ENCODE data around the gene PAPSS2. TPM values are rescaled to one million over a fixed set of nuclear protein-coding genes. Genes with fewer than 3 reads are reported as not detected.

The PAPSS2 gene
- total RNA-seq, 1 experiment from 2014 or later: 24.5 TPM

DNA sequence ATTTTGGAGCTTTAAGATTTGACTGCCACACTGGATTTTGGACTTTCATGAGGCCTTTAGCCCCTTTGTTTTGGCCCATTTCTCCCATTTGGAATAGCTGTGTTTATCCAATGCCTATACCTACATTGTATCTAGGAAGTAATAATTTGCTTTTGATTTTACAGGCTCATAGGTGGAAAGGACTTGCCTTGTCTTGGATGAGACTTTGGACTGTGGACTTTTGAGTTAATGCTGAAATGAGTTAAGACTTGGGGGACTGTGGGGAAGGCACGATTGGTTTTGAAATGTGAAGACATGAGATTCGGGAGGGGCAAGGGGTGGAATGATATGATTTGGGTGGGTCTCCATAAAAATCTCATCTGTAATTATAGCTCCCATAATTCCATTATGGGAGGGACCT, 47.6 kb upstream of the PAPSS2 start:
- Histone ChIP-seq H2BK20ac (ENCODE audit: low read depth, low read length, poor library complexity, severe bottlenecking) (no peak overlapping the region), H2BK120ac (ENCODE audit: low read depth, low read length, poor library complexity, severe bottlenecking) (no peak overlapping the region), H3K9me3 (ENCODE audit: control insufficient read depth, low read depth, low read length) (peaks cover 7% of the 10 kb centered on the region), H2AFZ (ENCODE audit: low read length) (no peak overlapping the region), H3K14ac (ENCODE audit: insufficient read depth, low read length) (no peak overlapping the region), H3K23ac (ENCODE audit: insufficient read length, low read depth, low read length) (no peak overlapping the region), H3K79me2 (ENCODE audit: insufficient read depth, low read length) (no peaks in the 10 kb centered on the region), H3K27ac (ENCODE audit: insufficient read length, low read depth, low read length) (no peak overlapping the region), H2BK15ac (ENCODE audit: low read depth, low read length) (no peak overlapping the region), H2BK5ac (ENCODE audit: insufficient read length, low read length) (no peak overlapping the region), H3T11ph (ENCODE audit: low read length) (no peak overlapping the region), H4K20me1 (ENCODE audit: control insufficient read depth, insufficient read depth, insufficient read length) (no peaks in the 10 kb centered on the region), H2AK5ac (ENCODE audit: insufficient read length, low read length) (no peak overlapping the region), H3K56ac (ENCODE audit: insufficient read length, low read depth, low read length) (no peak overlapping the region), H3K4me2 (ENCODE audit: insufficient read depth, insufficient read length, low read length) (no peak overlapping the region), H3K4me1 (ENCODE audit: insufficient read depth, low read length) (peaks cover 4% of the 10 kb centered on the region; the same call in 1 of the 2 replicates), H3K23me2 (ENCODE audit: insufficient read length, low read depth, low read length, poor library complexity, severe bottlenecking) (no peaks in the 10 kb centered on the region), H3K79me1 (ENCODE audit: insufficient read depth, low read depth, low read length, poor library complexity, severe bottlenecking) (no peaks in the 10 kb centered on the region), H4K5ac (ENCODE audit: insufficient read length, low read depth, low read length) (no peak overlapping the region), H4K8ac (replicated peaks; ENCODE audit: insufficient read length, low read depth, low read length) (no peak overlapping the region), H3K27me3 (ENCODE audit: insufficient read depth, low read length) (no peaks in the 10 kb centered on the region; the same call in 1 of the 2 replicates), H2BK12ac (ENCODE audit: insufficient read length, low read depth, low read length) (no peak overlapping the region), H4K91ac (ENCODE audit: insufficient read length, low read depth, low read length) (no peak overlapping the region), H3K4ac (ENCODE audit: low read depth, low read length) (no peak overlapping the region), H3K9ac (ENCODE audit: extremely low read depth, insufficient read length, low read length) (no peak overlapping the region), H3K18ac (ENCODE audit: insufficient read length, low read depth, low read length) (no peak overlapping the region)
- Mint-ChIP-seq H3K36me3 (ENCODE audit: insufficient read depth in 1 of 3, low read depth in 3 of 3) (peaks cover 21 to 28% (median 21%) of the 10 kb centered on the region in 3 experiments), H3K4me3 (no peak overlapping the region), H3K9me3 (peaks cover 21 to 28% of the 10 kb centered on the region in 2 experiments), H3K27ac (no peak overlapping the region), H3K27me3 (ENCODE audit: low read depth) (no peaks in the 10 kb centered on the region), H3K4me1 (peaks cover 21 to 28% of the 10 kb centered on the region in 2 experiments)
- TF ChIP-seq, protein P1, sequence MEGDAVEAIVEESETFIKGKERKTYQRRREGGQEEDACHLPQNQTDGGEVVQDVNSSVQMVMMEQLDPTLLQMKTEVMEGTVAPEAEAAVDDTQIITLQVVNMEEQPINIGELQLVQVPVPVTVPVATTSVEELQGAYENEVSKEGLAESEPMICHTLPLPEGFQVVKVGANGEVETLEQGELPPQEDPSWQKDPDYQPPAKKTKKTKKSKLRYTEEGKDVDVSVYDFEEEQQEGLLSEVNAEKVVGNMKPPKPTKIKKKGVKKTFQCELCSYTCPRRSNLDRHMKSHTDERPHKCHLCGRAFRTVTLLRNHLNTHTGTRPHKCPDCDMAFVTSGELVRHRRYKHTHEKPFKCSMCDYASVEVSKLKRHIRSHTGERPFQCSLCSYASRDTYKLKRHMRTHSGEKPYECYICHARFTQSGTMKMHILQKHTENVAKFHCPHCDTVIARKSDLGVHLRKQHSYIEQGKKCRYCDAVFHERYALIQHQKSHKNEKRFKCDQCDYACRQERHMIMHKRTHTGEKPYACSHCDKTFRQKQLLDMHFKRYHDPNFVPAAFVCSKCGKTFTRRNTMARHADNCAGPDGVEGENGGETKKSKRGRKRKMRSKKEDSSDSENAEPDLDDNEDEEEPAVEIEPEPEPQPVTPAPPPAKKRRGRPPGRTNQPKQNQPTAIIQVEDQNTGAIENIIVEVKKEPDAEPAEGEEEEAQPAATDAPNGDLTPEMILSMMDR (conservative IDR thresholded peaks at IDR 0.05): no peak
- no peak for DNase-seq
- no CpG with 5 or more reads among the region's 2 CpGs for WGBS (ENCODE audit: extremely low coverage, insufficient read length, low lambda C conversion rate)

All from H9 (cell line).